H1 (cell line): Measurements from ENCODE around the gene IQSEC3. TPM values are rescaled to one million over a fixed set of nuclear protein-coding genes. Genes with fewer than 3 reads are reported as not detected.

ENCODE experiments used
- CBX5 ChIP-seq: fragments of 300-800, 300-1000 bp; sonication (generic); IDR thresholded peaks from 2 replicates; pipeline ENCODE4 v1.7.1; 2016; ENCODE audit warnings: antibody characterized with exemption, low read length, low read depth
- CHD7 ChIP-seq: fragments of 300-600 bp; sonication (generic); IDR thresholded peaks from 2 replicates; pipeline ENCODE4 v1.7.1; 2012; ENCODE audit warnings: low read length, moderate library complexity, mild to moderate bottlenecking, inconsistent platforms; ENCODE audit not compliant: insufficient replicate concordance
- SP1 ChIP-seq: IDR thresholded peaks from 2 replicates; pipeline ENCODE4 v1.6.1; 2011; ENCODE audit warnings: low read depth, low read length
- polyA plus RNA-seq, 7 experiments: library from polyadenylated mRNA; depleted of rRNA in 3 of 7; stranded (reverse) in 5 of 7; unstranded in 2 of 7; fragments of >200 nt in 5 of 7; fragments of 200-250 nt in 2 of 7; gene quantifications; 1 replicate in 5 of 7; 2 replicates in 1 of 7; 4 replicates in 1 of 7; pipeline versions ENCODE4 v1.2.1 to v1.2.3, GENCODE V29; 2011 to 2013; ENCODE audit warnings: missing spikeins in 2 of 7, mixed read lengths in 2 of 7
- total RNA-seq: library from RNA; stranded (reverse); fragmentation: NEBNext Ultra II Directional; extraction: Animal tissue kit (Norgen Biotek cat#: 25700); gene quantifications from 2 replicates; pipeline ENCODE4 v1.2.1, GENCODE V29; 2021

The IQSEC3 gene
- total and polyA plus RNA-seq, 2 of the 8 experiments (the other 6 are each of a cell fraction or from before 2014, with no cell fraction given) = 1.2 to 3.1 TPM

- TF ChIP-seq CHD7 (no peak), SP1 (no peak), CBX5 (no peak)
- TF ChIP-seq, all 59 proteins: peak for 0
Measured at GRCh38 chr12:155006-155405, 88.4 kb downstream of the IQSEC3 start (continued).
